ENCODE data around the gene RRM1. TPM values are rescaled to one million over a fixed set of nuclear protein-coding genes. Genes with fewer than 3 reads are reported as not detected.

RRM1 gene
- total and polyA plus RNA-seq, 9 of the 15 experiments (the other 6 are each of a cell fraction or from before 2014, with no cell fraction given): 113 to 270 (median 163) TPM

GRCh38 chr11:4146070-4146771 is 51.6 kb downstream of the RRM1 start:
- H3K36me3 ChIP-seq (ENCODE audit: control insufficient read depth, insufficient read depth, low read length): peaks cover 23% of the 10 kb centered on the region
- peak overlapping the region; percentile 74 for H2AFZ ChIP-seq (ENCODE audit: low read depth, low read length)
- no peaks in the 10 kb centered on the region for H3K9me1 ChIP-seq (ENCODE audit: control insufficient read depth, insufficient read depth, low read length)
- H3K9me3 ChIP-seq (replicated peaks; ENCODE audit: control insufficient read depth, insufficient read depth, low read depth, low read length): no peaks in the 10 kb centered on the region; the same call in 1 of the 2 replicates
- in situ Hi-C loops (cut with MboI): no loop called here
- peak overlapping the region; percentile 78 for H3K4me2 ChIP-seq (ENCODE audit: insufficient read depth, low read length)
- FAIRE-seq (peak; percentile 74), DNase-seq (ENCODE audit: extremely low read depth in 1 of 4, low spot score in 3 of 4) (peak; percentile 27 to 75 (median 52)), ATAC-seq (peak; percentile 89)
- no peaks in the 10 kb centered on the region for H3K79me2 ChIP-seq (ENCODE audit: control insufficient read depth, insufficient read depth, low read length)
- H3K4me1 ChIP-seq (replicated peaks in 1 of 2; ENCODE audit: control insufficient read depth in 2 of 2, insufficient read depth in 2 of 2, low read length in 2 of 2): peaks cover 27 to 32% of the 10 kb centered on the region in 2 experiments
- 6% methylated on average over 7 of the region's 7 CpGs for WGBS (ENCODE audit: insufficient coverage, low coverage, missing lambda C conversion rate)
- H3K27ac ChIP-seq (ENCODE audit: extremely low read depth, low read depth, low read length): peak overlapping the region; percentile 63
- no peaks in the 10 kb centered on the region for H3K27me3 ChIP-seq (ENCODE audit: control insufficient read depth in 2 of 2, insufficient read depth in 2 of 2, low read length in 2 of 2)
- no peaks in the 10 kb centered on the region for H4K20me1 ChIP-seq (replicated peaks; ENCODE audit: control insufficient read depth, insufficient read depth, low read length)
- peak overlapping the region; percentile 47 to 75 for H3K9ac ChIP-seq (ENCODE audit: insufficient read depth in 1 of 2, low read depth in 2 of 2, low read length in 2 of 2)
- POLR2A ChIA-PET: interaction anchor here (0.7 to 1.2 kb wide), 2 partner anchors 20 to 279 kb away, joined by 3 read pairs; no protein-coding TSS in a partner anchor
- CTCF ChIA-PET (ENCODE audit: low intra/inter-chr PET ratio): no interaction called here
- no TSS peak for BruUV-seq (replicated peaks)
- H3K4me3 ChIP-seq: no peak overlapping the region
- intact Hi-C loops (cut with micrococcal nuclease): no loop called here
- TF ChIP-seq MTA3 (IDR thresholded peaks at IDR 0.05; ENCODE audit: borderline replicate concordance) (0 out of 2 replicates have a peak, but pooled peaks have one; percentile 2), HMBOX1 (IDR thresholded peaks at IDR 0.05) (peak; percentile 78), EP400 (IDR thresholded peaks at IDR 0.05) (peak; percentile 46; the same call in 1 of the 2 replicates), TEAD1 (CRISPR knock-in tag; IDR thresholded peaks at IDR 0.05) (no peak), ZBTB11 (CRISPR knock-in tag; IDR thresholded peaks at IDR 0.05) (0 out of 6 replicates have a peak, but pooled peaks of 1 of the 3 experiments have one; percentile 38), SMARCA4 (IDR thresholded peaks at IDR 0.05) (peak; percentile 61; the same call in 1 of the 2 replicates), SMARCE1 (IDR thresholded peaks at IDR 0.05) (0 out of 2 replicates have a peak, but pooled peaks have one; percentile 42), ARID1B (IDR thresholded peaks at IDR 0.05) (peak; percentile 27; the same call in 1 of the 2 replicates), CTBP1 (IDR thresholded peaks at IDR 0.05; ENCODE audit: borderline replicate concordance) (peak; percentile 61; the same call in 1 of the 2 replicates), MNT (conservative IDR thresholded peaks at IDR 0.05) (peak in 1 of 2 experiments; percentile 43; a peak in 1 of 4 replicates), NR2C1 (IDR thresholded peaks at IDR 0.05) (peak; percentile 22; the same call in 1 of the 2 replicates), NR2C1 (tag; IDR thresholded peaks at IDR 0.05) (no peak)
